WTC11 (cell line): ENCODE measurements around the gene UBXN10. TPM values are rescaled to one million over a fixed set of nuclear protein-coding genes. Genes with fewer than 3 reads are reported as not detected.

Experiments
- ATAC-seq: fragments of 200-7000 bp; cut with Tn5 transposase; 2 replicates; pipeline ENCODE4 v1.10.0; 2021; ENCODE audit warnings: mild to moderate bottlenecking, moderate library complexity
- CTCF ChIA-PET: fragments of 300-600 bp; sonication (Branson Sonifier 250); formaldehyde crosslinking; loops from one replicate; lab custom pipeline; 2021; ENCODE audit warnings: antibody characterized with exemption; lab: Charles Lee
- POLR2A ChIA-PET: fragments of 350-600 bp; sonication (Branson Sonifier 250); formaldehyde crosslinking; loops from one replicate; lab custom pipeline; 2021; ENCODE audit warnings: antibody characterized with exemption; lab: Charles Lee
- DNase-seq: peaks from one replicate; pipeline ENCODE4 v3.0.0; 2021; ENCODE audit warnings: low spot score
- H3K27ac Mint-ChIP-seq: 2 replicates; pipeline ENCODE4 v1.8.0; 2021; ENCODE audit warnings: mixed read lengths
- H3K27me3 Mint-ChIP-seq: 2 replicates; pipeline ENCODE4 v1.8.0; 2021; ENCODE audit warnings: low read depth, mild to moderate bottlenecking, moderate library complexity, mixed read lengths
- H3K36me3 Mint-ChIP-seq: 2 replicates; pipeline ENCODE4 v1.8.0; 2021; ENCODE audit warnings: mixed read lengths
- H3K4me1 Mint-ChIP-seq: 2 replicates; pipeline ENCODE4 v1.8.0; 2022; ENCODE audit warnings: mixed read lengths
- H3K4me3 Mint-ChIP-seq: 2 replicates; pipeline ENCODE4 v1.8.0; 2021; ENCODE audit warnings: mild to moderate bottlenecking, moderate library complexity, mixed read lengths
- H3K9me3 Mint-ChIP-seq: 2 replicates; pipeline ENCODE4 v1.8.0; 2021; ENCODE audit warnings: mixed read lengths
- CDX4 ChIP-seq: fragments of 250-450 bp; sonication (Bioruptor Pico); IDR thresholded peaks from 2 replicates; pipeline ENCODE4 v1.9.0; 2021; ENCODE audit warnings: moderate library complexity, mild to moderate bottlenecking, inconsistent platforms, borderline replicate concordance
- E2F5 ChIP-seq: sonication (generic); formaldehyde crosslinking; IDR thresholded peaks from 2 replicates; pipeline ENCODE4 v1.8.1; 2022; ENCODE audit warnings: mild to moderate bottlenecking, moderate library complexity, missing genetic modification reagents
- ETV6 ChIP-seq: sonication (generic); formaldehyde crosslinking; IDR thresholded peaks from 2 replicates; pipeline ENCODE4 v1.8.1; 2022; ENCODE audit warnings: mild to moderate bottlenecking, missing genetic modification reagents
- FOXP1 ChIP-seq: sonication (generic); formaldehyde crosslinking; IDR thresholded peaks from 2 replicates; pipeline ENCODE4 v1.8.0; 2022; ENCODE audit warnings: missing genetic modification reagents, mild to moderate bottlenecking, moderate library complexity, borderline replicate concordance
- MYBL2 ChIP-seq: sonication (generic); formaldehyde crosslinking; IDR thresholded peaks from 2 replicates; pipeline ENCODE4 v1.8.1; 2023; ENCODE audit warnings: mild to moderate bottlenecking, moderate library complexity, missing genetic modification reagents
- NR3C1 ChIP-seq: sonication (generic); formaldehyde crosslinking; conservative IDR thresholded peaks from 2 replicates; pipeline ENCODE4 v1.8.1; 2023; ENCODE audit warnings: low read depth, mild to moderate bottlenecking, missing genetic modification reagents
- RORB ChIP-seq: fragments of 250-450 bp; sonication (Bioruptor Pico); IDR thresholded peaks from 2 replicates; pipeline ENCODE4 v1.9.0; 2021; ENCODE audit warnings: mild to moderate bottlenecking
- SOX15 ChIP-seq: fragments of 250-450 bp; sonication (Bioruptor Pico); IDR thresholded peaks from 2 replicates; pipeline ENCODE4 v1.9.0; 2021; ENCODE audit warnings: mild to moderate bottlenecking
- TEAD4 ChIP-seq: sonication (generic); formaldehyde crosslinking; IDR thresholded peaks from 2 replicates; pipeline ENCODE4 v1.8.0; 2022; ENCODE audit warnings: mild to moderate bottlenecking, missing genetic modification reagents
- ZNF317 ChIP-seq: sonication (generic); formaldehyde crosslinking; IDR thresholded peaks from 2 replicates; pipeline ENCODE4 v1.8.1; 2023; ENCODE audit warnings: low read depth, mild to moderate bottlenecking, moderate library complexity, missing genetic modification reagents, borderline replicate concordance
- ZNF423 ChIP-seq: fragments of 250-450 bp; sonication (Bioruptor Pico); IDR thresholded peaks from 2 replicates; pipeline ENCODE4 v2.1.2; 2022; ENCODE audit warnings: mild to moderate bottlenecking, moderate library complexity
- total RNA-seq: library from RNA; stranded (reverse); gene quantifications from 3 replicates; pipeline ENCODE4 v1.2.3, GENCODE V29; 2021
- TF ChIP-seq, protein P1 (sequence below): sonication (generic); formaldehyde crosslinking; IDR thresholded peaks from 2 replicates; pipeline ENCODE4 v1.8.1; 2022; ENCODE audit warnings: low read depth, mild to moderate bottlenecking, moderate library complexity, missing genetic modification reagents, borderline replicate concordance
- TF ChIP-seq, protein P2 (sequence below): sonication (generic); formaldehyde crosslinking; IDR thresholded peaks from 2 replicates; pipeline ENCODE4 v1.8.0; 2022; ENCODE audit warnings: missing genetic modification reagents
- TF ChIP-seq, protein P3 (sequence below): fragments of 200-600 bp; IDR thresholded peaks from 2 replicates; pipeline ENCODE4 v1.8.0; 2022; ENCODE audit warnings: antibody characterized with exemption
- TF ChIP-seq, protein P4 (sequence below): fragments of 250-450 bp; sonication (Bioruptor Pico); IDR thresholded peaks from 2 replicates; pipeline ENCODE4 v2.1.2; 2022; ENCODE audit warnings: mild to moderate bottlenecking, moderate library complexity
- TF ChIP-seq, protein P5 (sequence below): sonication (generic); formaldehyde crosslinking; IDR thresholded peaks from 2 replicates; pipeline ENCODE4 v1.8.0; 2022; ENCODE audit warnings: mild to moderate bottlenecking, missing genetic modification reagents

UBXN10 gene
- total RNA-seq, 1 experiment from 2014 or later: 0.52 TPM

DNA sequence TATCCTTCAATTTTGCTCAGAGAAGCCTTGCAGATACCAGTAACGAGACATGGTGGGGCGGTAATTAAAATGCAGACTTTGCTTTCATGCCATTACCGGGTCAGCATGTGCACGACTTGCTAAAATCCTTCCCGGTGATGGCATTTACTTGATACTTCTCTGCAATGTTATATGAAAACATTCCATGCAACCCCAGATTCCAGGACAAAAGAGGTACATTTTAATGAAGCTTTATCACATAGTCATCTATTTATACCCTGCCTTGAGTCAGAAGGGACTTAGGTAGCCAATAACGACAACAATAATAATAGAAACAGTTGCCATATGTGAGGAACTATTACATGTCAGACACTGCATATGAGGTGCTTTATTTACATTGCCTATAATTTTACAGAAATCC lies 29.8 kb downstream of the UBXN10 start:
- H3K36me3 Mint-ChIP-seq: peaks cover 4% of the 10 kb centered on the region; the same call in 1 of the 2 replicates
- no peak overlapping the region for H3K4me3 Mint-ChIP-seq
- H3K9me3 Mint-ChIP-seq: peaks cover 13% of the 10 kb centered on the region
- DNase-seq (no peak), ATAC-seq (no peak)
- H3K4me1 Mint-ChIP-seq: peaks cover 20% of the 10 kb centered on the region
- ChIA-PET POLR2A (no interaction called here), CTCF (interaction anchor here (1.0 to 3.5 kb wide), 7 partner anchors 75 to 241 kb away, joined by 3 to 13 read pairs (median 3); partner anchors contain the start of gene VWA5B1)
- H3K27ac Mint-ChIP-seq: no peak overlapping the region
- no peaks in the 10 kb centered on the region for H3K27me3 Mint-ChIP-seq
- no peak for TF ChIP-seq SOX15 (CRISPR knock-in tag)
- no peak for TF ChIP-seq ZNF423 (CRISPR knock-in tag)
- TF ChIP-seq TEAD4 (CRISPR knock-in tag): no peak
- TF ChIP-seq, protein P1, sequence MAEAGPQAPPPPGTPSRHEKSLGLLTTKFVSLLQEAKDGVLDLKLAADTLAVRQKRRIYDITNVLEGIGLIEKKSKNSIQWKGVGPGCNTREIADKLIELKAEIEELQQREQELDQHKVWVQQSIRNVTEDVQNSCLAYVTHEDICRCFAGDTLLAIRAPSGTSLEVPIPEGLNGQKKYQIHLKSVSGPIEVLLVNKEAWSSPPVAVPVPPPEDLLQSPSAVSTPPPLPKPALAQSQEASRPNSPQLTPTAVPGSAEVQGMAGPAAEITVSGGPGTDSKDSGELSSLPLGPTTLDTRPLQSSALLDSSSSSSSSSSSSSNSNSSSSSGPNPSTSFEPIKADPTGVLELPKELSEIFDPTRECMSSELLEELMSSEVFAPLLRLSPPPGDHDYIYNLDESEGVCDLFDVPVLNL: no peak
- TF ChIP-seq RORB (CRISPR knock-in tag): no peak
- TF ChIP-seq, protein P2, sequence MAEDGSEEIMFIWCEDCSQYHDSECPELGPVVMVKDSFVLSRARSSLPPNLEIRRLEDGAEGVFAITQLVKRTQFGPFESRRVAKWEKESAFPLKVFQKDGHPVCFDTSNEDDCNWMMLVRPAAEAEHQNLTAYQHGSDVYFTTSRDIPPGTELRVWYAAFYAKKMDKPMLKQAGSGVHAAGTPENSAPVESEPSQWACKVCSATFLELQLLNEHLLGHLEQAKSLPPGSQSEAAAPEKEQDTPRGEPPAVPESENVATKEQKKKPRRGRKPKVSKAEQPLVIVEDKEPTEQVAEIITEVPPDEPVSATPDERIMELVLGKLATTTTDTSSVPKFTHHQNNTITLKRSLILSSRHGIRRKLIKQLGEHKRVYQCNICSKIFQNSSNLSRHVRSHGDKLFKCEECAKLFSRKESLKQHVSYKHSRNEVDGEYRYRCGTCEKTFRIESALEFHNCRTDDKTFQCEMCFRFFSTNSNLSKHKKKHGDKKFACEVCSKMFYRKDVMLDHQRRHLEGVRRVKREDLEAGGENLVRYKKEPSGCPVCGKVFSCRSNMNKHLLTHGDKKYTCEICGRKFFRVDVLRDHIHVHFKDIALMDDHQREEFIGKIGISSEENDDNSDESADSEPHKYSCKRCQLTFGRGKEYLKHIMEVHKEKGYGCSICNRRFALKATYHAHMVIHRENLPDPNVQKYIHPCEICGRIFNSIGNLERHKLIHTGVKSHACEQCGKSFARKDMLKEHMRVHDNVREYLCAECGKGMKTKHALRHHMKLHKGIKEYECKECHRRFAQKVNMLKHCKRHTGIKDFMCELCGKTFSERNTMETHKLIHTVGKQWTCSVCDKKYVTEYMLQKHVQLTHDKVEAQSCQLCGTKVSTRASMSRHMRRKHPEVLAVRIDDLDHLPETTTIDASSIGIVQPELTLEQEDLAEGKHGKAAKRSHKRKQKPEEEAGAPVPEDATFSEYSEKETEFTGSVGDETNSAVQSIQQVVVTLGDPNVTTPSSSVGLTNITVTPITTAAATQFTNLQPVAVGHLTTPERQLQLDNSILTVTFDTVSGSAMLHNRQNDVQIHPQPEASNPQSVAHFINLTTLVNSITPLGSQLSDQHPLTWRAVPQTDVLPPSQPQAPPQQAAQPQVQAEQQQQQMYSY: no peak
- TF ChIP-seq ZNF317 (CRISPR knock-in tag): no peak
- TF ChIP-seq CDX4 (CRISPR knock-in tag): no peak
- TF ChIP-seq, protein P3, sequence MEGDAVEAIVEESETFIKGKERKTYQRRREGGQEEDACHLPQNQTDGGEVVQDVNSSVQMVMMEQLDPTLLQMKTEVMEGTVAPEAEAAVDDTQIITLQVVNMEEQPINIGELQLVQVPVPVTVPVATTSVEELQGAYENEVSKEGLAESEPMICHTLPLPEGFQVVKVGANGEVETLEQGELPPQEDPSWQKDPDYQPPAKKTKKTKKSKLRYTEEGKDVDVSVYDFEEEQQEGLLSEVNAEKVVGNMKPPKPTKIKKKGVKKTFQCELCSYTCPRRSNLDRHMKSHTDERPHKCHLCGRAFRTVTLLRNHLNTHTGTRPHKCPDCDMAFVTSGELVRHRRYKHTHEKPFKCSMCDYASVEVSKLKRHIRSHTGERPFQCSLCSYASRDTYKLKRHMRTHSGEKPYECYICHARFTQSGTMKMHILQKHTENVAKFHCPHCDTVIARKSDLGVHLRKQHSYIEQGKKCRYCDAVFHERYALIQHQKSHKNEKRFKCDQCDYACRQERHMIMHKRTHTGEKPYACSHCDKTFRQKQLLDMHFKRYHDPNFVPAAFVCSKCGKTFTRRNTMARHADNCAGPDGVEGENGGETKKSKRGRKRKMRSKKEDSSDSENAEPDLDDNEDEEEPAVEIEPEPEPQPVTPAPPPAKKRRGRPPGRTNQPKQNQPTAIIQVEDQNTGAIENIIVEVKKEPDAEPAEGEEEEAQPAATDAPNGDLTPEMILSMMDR: no peak
- no peak for TF ChIP-seq E2F5
- no peak for TF ChIP-seq NR3C1
- TF ChIP-seq, protein P4, sequence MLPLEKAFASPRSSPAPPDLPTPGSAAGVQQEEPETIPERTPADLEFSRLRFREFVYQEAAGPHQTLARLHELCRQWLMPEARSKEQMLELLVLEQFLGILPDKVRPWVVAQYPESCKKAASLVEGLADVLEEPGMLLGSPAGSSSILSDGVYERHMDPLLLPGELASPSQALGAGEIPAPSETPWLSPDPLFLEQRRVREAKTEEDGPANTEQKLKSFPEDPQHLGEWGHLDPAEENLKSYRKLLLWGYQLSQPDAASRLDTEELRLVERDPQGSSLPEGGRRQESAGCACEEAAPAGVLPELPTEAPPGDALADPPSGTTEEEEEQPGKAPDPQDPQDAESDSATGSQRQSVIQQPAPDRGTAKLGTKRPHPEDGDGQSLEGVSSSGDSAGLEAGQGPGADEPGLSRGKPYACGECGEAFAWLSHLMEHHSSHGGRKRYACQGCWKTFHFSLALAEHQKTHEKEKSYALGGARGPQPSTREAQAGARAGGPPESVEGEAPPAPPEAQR (CRISPR knock-in tag): no peak
- no peak for TF ChIP-seq MYBL2 (CRISPR knock-in tag)
- no peak for TF ChIP-seq FOXP1 (CRISPR knock-in tag)
- TF ChIP-seq, protein P5, sequence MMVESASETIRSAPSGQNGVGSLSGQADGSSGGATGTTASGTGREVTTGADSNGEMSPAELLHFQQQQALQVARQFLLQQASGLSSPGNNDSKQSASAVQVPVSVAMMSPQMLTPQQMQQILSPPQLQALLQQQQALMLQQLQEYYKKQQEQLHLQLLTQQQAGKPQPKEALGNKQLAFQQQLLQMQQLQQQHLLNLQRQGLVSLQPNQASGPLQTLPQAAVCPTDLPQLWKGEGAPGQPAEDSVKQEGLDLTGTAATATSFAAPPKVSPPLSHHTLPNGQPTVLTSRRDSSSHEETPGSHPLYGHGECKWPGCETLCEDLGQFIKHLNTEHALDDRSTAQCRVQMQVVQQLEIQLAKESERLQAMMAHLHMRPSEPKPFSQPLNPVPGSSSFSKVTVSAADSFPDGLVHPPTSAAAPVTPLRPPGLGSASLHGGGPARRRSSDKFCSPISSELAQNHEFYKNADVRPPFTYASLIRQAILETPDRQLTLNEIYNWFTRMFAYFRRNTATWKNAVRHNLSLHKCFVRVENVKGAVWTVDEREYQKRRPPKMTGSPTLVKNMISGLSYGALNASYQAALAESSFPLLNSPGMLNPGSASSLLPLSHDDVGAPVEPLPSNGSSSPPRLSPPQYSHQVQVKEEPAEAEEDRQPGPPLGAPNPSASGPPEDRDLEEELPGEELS (CRISPR knock-in tag): no peak
- TF ChIP-seq ETV6 (CRISPR knock-in tag): no peak
